Uterus (tissue), 2 donors: Measurements from ENCODE around the gene CDC42EP4.

ENCODE experiments used
- CTCF ChIP-seq, 4 experiments: fragments of 200-600 bp in 2 of 4; fragments of 450-650 bp in 2 of 4; sonication (generic) in 2 of 4; IDR thresholded peaks; one replicate each; pipeline ENCODE4 v1.5.1; 2016 to 2019; ENCODE audit warnings: antibody characterized with exemption in 4 of 4, mild to moderate bottlenecking in 2 of 4, moderate library complexity in 1 of 4
- POLR2A ChIP-seq, 2 donors: fragments of 450-650 bp; IDR thresholded peaks; one replicate each; pipeline ENCODE4 v1.6.1; 2016; ENCODE audit warnings: antibody characterized with exemption in 2 of 2, mild to moderate bottlenecking in 1 of 2, moderate library complexity in 1 of 2

- TF ChIP-seq POLR2A (IDR thresholded peaks at IDR 0.05): peak in 1 of 2 donors; percentile 13
- no peak for TF ChIP-seq CTCF (IDR thresholded peaks at IDR 0.05)
These were observed 26.3 kb upstream of the CDC42EP4 start for GRCh38 chr17:73338050-73338521.
